CD4-positive, alpha-beta T cell treated with Interleukin-10 for 1 hour (primary cell): ENCODE data around the gene STK24.
"Not testable (repeated sequence)": the region's sequence is repeated elsewhere in the genome, so short reads cannot be mapped to it uniquely, and the experiment has no call there.

Experiments
- DNase-seq: peaks from one replicate; pipeline ENCODE4 v3.0.0-alpha.2; 2020

Gene STK24

DNA sequence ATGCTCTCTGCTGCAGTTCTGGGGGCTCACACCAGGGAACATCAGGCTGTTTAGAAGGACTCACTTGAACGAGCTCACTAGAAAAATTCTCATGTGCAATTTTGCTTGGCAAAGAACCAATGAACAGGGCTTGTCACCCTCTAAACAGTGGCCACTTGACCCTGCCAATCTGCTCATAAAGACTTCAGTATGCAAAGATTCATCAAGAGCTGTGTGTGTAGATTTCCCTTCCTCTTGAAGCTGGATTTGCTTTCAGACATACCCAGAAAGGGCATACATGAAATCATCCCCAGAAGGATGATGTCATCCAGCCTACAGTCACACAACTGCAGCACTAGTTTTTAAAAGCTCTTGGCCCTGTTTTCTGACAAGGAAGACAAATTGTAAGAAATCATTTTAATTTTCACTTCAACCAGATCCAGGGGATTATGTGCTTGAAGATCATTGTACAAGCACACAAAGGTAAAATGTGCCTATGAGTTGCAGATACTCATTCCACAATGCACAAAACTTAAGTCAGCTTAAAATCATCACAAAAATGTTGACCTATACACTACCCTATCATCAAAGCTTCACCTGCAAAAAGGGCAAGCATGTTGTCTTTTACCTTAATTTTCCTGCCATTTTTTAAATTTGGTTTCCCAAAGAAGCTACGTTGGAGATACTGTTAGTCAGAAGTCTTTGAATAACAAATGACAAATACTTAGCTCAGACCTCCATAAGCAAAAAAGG, 5.2 kb upstream of the STK24 start:
- no peak for DNase-seq

DNA sequence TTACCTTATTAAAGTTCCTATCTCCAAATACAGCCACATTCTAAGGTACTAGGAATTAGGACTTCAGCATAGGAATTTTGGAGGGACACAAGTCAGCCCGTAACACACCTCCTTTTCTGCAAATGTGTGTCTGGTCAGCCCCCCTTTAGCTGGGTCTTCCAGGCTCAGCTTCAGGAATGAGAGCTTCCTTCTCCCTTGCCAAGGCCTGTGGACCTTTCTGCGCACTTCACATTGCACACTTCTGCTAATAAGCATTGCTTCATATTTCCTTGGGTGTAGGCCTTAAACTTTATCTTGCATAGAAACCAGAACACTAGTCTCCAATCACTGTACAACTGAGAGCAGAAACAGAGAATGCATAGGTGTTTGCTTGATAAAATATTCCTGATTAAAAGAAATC, 4.5 kb upstream of the STK24 start:
- DNase-seq, result no peak

DNA sequence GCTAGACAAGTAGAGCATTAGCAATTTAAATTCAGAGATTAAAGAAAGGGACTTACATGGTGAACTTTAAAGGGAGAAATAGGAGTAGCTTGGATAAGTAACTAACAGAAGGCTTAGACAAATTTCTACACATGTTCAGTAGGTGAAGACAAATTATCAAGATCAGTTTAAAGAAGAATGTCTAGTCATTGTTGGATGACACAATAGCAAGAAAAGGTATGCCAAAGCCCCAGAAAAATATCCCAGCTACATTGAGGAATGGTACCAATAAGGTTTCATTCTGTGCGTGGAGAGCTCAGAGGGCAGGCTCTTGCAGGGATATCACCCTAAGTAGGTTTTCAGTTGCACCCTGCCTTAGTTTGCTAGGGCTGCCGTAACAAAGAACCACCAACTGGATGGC, 3.5 kb upstream of the STK24 start:
- DNase-seq, result no peak

DNA sequence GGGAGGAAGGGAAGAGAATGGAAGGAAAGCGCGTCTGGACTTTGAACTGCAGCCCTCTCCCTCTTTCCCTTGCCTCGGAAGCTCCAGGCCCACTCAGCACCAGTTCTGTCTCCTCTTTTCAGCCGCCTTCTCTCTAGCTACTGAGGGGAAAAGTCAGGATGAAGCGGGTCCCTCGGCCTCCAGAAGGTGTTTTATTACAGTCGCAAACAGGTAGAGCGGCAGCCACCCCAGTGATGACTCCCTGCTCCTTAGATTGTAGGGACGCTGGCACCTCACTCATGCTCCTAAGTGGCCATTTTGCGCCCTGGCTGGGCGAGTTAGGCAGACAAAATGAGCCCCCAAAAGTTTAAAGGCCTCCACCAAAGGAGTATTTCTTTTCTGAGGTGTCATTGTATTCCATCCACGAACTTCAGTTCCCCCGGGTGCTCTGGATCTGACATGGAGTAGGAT, 954 bp upstream of the STK24 start:
- DNase-seq, result no peak

DNA sequence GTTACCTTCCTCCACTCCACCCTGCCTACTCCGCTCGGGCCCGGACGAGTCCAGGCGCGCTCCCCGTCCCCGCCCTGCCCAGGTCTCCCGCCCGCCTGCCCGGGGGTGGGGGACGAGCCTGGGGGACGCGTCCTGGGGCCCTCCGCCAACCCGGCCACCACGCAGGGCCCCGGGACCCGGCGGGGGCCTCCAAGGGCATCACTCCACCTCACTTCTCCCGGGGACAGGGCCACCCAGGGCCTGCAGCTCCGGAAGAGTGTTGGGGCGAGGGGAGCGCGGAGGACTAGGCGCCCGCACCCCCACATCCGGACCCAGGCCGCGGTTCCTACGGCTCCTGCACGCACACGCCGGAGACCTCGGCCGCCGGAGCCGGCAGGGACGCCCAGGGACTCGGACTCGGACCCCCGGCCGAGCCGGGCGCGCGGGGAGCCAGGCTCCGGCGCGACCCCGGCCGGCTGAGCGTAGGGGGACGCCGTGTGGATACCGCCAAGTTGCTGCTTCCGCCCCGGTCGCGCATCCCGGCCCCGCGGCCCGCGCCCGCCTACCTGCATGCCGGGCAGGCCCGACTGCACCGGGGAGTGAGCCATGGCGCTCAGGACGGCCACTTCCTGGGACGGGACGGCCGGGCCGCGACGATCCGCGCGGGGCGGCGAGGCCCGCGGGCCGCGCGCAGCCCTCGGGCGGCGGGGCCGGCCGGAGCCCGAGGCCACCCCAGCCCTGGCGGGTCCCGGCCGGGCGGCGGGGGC, 534 bp downstream of the STK24 start:
- DNase-seq, result peak; percentile 46

DNA sequence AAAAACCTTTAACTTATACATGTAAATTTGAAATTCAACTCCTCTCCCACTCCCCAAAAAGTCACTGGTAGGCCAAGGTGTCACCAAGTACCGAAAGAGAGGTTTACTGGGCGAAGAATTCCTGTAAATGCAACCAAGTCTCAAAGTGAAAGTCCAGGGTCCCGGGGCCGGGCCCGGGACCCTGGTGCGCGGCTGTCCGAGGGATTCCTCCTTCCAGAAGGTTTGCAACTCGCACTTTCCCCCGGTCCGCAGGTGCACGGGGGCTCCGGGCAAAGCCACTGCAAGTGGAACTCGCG, 1.1 kb downstream of the STK24 start:
- DNase-seq, result no peak

DNA sequence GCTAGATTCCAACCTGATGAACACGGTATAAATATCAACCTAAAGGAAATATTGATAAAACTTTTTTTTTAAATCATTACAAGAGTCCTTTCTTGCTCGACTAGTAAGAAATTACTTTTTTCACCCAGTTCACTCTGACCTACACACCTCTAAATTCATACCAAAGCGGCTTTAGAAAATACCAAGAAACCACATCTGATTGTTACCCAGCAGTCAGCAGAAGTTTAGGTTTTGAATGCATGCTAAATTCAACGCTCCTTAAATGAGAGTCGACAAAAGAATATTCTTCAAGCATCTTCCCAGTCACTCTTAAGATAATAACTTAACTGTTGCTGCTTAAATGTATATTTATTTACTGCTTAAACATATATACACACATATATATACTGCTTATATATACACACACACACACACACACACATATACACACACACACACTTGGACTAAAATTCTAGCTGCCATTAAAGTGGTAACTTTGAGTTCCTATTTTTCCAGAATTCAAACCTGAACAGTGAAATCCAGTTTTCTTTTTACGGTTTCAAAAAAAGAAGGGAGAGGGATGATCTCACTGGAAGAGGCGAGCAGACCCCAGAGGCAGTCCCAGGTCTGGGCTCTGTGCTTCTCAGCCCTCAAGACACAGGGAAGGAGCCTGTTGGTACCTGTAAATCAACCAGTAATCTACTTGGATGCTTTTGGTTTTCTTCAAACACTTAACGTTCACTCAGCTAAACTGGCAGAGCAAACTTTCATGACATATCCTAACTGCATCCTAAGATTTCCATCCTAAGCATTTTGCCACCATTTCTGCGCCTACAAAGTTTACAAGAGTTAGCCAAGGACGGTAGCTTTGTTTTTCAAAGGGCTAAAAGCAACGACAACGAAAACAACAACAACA, 1.7 kb downstream of the STK24 start:
- no peak for DNase-seq

DNA sequence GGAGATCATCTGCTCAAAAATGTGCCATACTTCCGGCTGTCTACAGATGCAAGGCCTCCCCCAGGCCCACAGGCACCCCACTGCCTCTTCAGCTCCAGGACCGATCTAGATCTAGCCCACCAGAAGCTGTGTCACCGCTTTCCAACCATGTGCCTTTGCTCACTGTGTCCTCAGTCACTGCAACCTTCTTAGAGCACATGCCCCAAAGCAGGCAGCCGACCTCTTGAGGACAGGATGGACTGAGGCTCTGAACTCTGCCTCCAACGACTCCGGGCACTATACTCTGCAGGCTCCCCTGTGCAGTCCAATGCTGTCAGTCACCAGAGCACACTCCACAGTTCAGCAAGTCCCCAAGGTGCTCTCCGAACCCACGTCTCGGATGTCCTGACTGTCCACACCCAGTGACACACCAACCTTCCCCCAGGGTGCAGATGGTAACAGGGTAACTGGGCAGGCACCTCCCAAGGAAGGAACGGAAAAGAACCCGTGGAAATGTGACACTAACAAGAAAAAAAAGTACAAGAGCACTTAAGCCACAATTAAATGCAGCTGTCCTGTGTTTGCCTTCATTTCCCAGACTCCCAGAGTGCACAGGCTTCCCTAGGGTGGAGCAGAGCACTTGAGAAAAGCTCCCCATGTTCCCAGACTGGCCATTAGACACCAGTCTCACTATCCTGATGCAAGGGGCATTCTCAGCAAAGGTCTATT, 4.8 kb downstream of the STK24 start:
- no peak for DNase-seq

DNA sequence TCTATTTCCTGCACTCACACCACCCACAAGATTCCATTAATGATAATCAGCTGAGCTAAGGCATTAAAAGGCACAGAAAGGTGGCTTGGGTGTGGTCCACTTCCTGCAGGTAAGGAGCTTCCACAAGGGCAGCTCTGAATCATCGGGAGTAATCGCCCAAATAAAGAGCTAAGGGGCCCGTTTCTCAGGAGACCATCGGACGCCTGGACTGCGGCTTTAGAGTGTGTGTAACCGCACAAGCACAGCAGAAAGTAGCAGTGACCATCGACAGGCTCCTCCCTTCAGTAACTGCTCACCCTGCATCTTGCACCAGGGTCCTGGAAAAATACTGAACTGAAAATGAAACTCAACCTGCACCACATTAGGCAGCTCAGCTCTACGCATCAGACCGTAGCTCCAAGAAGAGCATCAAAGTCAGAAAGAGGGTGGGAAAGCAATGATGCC, 6.0 kb downstream of the STK24 start:
- peak; percentile 58 for DNase-seq

DNA sequence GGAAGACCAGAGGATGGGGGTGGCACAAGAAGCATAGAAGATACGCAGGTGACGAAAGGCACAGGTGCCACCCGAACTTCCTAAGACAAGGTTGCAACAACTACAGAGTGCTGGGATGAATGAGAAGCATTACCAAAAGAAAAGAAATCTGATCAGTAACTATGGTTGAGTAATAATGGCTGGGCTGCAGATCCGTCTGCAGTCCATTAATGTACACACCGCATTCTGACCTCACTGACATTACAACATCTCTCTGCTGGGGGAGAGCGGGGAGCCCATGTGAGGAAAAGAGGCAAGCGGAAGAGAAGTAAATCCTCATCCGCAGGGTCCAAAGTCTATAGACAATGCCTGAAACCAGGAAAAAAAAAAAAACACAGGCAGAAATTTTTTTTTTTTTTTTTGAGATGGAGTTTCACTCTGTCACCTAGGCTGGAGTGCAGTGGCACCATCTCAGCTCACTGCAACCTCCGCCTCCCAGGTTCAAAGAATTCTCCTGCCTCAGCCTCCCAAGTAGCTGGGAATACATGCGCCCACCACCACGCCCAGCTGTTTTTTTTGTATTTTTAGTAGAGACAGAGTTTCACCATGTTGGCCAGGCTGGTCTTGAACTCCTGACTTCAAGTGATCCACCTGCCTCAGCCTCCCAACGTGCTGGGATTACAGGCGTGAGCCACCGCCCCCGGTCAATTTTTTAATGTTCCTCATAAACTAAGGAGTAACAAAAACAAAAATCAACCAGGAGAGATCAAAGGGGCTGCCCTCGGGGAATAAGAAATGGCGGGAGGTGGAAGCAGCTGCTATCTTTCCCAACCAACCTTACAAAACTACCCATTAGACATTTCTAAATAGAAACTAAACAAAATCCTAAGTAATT, 7.2 kb downstream of the STK24 start:
- not testable (repeated sequence) for DNase-seq

DNA sequence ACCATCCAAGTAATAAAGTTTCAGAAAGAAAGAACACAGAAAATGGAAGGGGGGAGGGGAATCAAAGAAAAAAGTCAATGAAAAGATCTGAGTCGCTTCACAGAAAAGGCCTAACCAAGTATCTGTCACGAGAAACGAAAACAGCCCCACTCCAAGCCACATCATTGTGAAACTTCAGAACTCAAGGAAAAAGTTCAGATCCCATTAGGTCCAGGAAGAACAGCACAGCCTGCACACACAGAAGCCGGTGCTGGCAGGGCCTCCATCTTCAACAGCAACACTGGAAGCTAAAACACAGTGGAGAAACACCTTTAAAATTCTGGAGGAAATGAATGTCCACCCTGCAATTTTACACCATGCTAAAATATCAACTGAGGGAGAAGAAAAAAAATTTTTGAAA, 8.0 kb downstream of the STK24 start:
- DNase-seq, result no peak

DNA sequence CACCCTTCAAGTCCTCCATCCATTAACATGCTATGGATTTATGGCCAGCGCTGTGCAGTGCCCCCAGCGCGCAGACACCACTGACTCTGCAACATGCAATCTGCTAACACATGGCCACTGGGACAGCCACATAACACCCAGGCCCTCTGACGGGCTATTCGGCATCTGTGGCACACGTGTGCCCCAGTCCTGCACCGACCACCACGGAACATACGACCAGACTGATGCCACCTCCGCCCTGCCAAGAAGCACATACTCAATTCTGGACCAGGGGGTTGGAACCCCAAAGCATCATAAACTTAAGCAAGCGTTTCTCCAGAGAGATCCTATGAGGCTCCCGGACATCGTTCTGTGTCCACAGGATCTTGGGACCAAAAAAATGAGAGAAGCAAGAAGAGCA, 9.8 kb downstream of the STK24 start:
- DNase-seq, result no peak

DNA sequence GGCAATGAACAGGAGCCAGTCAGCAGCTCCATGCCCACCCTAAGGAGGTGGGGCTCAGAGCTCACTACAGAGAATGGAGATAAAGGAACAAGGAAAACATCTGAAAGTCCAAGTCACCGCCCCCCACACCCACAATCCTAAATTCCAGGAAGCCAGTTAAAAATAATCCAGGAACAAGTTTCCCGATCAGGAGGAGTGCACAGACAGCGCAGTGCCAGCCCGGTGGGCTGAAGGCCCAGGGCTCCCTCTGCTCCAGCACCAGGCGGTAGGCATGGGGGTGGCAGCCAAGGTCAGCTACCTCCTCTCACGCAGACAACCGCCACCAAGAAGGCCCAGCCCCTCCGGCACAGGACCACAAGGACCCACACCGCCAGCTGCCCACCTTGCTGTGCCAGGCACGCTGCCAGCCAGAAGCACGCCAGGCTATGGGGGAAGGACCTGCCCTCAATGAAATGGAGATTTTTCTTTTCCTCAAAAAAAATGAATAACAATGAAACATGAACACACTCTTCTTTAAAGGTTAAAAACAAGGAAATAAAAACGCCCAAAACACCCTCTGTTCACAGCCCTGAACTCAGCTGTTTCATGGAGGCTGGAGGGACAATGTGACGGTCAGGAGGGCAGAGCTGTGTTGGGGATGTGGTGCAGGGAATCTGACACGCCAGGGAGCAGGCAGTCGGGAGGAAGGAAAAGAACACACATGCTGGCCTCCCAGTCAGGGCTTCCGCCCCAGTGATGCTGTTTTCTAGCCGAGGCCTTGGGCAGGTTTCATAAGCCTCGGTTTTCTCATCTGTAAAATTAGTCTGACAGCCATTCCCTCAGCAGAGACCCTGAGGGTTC, 11.0 kb downstream of the STK24 start:
- no peak for DNase-seq

DNA sequence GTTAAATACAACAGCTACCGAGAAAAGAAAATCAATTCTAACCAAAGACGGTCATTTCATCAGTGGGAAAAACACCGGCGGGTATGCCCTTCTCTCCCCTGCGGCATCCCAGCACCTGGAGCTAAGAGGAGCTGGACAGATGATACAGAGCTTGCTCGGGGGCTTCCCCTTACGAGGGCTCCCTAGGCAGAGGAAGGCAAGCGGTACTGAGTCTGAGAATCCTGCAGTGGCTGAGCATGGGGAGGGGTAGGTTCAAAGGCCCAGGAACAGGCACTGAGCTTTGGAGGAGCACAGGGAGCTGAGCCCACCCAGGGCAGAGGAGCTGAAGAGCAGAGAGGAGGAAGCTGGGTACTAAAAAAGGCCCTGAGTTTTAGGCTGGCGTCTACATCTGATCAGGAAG, 12.7 kb downstream of the STK24 start:
- no peak for DNase-seq

DNA sequence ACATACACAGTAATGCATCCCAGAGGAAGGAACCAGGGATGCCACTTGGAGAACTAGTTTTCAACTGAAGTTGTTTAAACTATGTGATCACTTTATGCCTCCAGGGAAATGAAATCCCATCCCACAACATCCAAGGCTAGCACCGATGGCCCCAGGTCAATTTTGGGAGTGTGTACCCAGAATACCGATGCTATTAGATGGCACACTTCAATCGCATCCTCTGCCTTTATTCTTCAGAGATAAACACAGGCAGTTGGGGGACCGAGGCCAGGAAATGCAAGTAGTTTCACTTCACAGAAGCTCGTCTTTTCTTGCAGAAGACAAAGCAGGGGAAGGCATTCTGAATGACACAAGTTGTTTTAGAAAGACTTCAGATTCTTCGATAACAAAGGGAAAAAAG, 13.8 kb downstream of the STK24 start:
- peak; percentile 63 for DNase-seq

DNA sequence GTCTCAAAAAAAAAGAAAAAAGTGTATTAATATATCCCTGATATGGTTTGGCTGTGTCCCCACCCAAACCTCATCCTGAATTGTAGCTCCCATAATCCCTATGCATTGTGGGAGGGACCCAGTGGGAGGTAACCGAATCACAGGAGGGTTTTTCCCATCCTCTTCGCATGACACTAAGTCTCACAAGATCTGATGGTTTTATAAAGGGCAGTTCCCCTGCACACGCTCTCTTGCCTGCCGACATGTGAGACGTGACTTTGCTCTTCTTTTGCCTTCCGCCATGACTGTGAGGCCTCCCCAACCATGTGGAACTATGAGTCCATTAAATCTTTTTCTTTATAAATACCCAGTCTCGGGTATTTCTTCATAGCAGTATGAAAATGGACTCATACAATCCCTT, 17.7 kb downstream of the STK24 start:
- DNase-seq, result no peak

DNA sequence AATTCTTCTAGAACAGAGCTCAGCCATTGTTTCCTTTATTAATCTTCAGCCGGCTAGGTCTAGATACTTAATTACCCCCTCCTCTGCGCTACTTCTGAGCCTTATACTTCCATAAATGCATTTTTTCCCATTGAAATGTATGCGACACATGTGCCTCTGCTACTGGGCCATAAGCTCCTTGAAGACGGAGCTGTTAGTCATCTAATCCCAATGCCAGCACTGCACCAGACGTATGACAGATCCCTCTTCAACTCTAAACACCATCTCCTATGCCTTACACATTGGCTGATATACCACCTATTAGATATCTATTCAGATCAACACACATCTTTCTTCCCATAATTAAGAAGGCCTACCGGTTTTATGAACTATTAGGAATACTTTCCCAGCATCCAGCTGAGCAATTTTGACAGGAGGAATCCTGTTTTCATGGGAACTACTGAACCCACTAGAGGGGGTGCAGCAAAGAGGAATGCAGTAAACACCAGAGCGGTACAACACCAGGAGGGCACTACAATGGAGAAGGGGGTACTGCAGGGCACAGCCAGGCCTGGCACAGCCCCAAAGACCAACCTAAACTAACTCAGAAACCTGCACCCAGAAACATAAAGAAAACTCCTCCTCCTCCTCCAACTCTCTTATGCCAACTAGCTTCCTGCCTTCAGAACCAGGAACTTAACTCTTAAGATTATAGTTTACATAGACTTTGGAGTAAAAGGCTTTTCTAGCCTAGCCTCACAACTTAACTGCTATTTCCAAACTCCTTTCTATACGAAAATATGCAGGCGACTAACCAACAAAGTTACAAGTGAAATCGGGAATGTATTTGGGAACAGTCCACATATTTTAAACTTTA, 18.7 kb downstream of the STK24 start:
- no peak for DNase-seq

DNA sequence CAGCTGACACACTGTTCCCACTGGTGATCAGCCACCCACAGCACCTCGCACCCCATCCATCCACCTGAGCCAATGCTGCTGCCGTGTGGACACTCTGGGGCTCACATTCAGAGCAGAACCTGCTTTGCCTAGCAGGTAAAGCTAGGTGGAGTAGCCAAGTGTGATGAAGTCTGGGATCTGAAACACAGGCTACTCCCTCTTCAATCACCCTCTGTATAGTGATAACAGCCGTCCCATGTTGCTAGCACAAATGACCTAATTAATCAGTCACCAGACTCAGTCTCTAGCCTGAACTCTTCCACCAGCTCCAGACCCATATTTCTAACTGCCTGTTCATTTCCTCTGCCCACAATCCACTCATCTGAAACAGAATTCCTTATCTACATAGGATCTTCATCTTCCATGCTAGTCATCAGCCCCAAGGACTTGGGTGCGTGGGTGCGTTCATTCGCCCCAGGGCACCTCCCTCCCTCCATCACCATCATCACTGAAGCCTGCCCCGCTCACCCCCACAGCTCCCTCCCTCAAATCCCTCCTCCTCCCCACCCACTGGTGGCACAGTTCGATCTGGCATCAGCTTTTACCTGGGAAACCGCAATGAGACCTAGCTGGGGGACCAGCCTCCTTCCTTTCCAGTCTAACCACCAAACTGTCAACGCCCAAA, 19.8 kb downstream of the STK24 start:
- peak; percentile 61 for DNase-seq

DNA sequence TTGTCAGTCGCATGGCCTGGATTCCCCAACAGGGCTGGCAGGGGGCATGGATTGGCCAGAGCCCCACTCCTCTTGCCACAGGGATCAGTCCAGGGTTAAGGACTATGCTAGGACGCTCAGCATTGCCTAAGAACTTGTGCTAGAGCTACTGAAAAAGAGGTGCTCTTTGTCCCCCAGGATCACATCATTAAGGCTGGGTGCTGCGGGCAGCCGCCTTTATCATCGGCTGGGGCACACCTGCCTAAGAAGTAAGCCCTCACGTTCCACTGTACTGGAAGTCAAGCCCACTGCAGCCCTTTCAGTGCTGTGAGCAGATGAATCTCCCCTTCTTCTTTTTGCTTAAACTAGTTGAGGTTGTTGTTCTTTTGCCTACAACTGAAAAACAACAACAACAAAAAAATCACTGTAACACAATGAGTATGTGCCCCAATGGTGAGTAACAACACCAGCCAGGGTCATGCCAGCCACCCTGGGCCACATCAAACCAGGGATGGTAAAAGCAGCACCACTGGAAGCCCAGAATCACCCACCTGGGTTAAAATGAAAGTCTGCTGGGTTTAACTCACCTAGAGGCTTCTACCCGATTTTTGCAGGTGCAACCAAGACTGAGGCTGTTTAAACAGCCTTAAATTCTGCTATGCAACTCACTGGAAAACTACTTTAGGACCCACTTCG, 20.6 kb downstream of the STK24 start:
- no peak for DNase-seq
